Peyer's patch (tissue), 4 donors: ENCODE results near the gene GASK1B.

Source experiments
- CTCF ChIP-seq, 6 experiments: fragments of 450-650 bp in 4 of 6; fragments of 200-600 bp in 2 of 6; sonication (generic) in 1 of 6; IDR thresholded peaks; one replicate each; pipeline ENCODE4 v1.5.1; 2017 to 2019; ENCODE audit warnings: antibody characterized with exemption in 6 of 6, mild to moderate bottlenecking in 3 of 6, moderate library complexity in 1 of 6
- POLR2A ChIP-seq, 2 donors: fragments of 450-650 bp; IDR thresholded peaks; one replicate each; pipeline ENCODE4 v1.5.1; 2017; ENCODE audit warnings: antibody characterized with exemption in 2 of 2, mild to moderate bottlenecking in 2 of 2, moderate library complexity in 2 of 2

GRCh38 chr4:158209825-158210807 lies 37.3 kb upstream of the GASK1B start, which contains the start of gene TMEM144:
- TF ChIP-seq CTCF (IDR thresholded peaks at IDR 0.05) = peak in 1 of 6 experiments; percentile 26
- TF ChIP-seq POLR2A (IDR thresholded peaks at IDR 0.05) = peak; percentile 82 to 87
